NOMO-1 treated with DMSO at 0.1 percent for 48 hours (cell line): ENCODE results near the gene MRPS21.
A peak's percentile ranks its signal among the peaks of the same experiment; 100 is the strongest.

Source experiments
- DNase-seq: peaks from one replicate; lab custom pipeline; 2025; ENCODE audit not compliant: unreplicated experiment; lab: John Stamatoyannopoulos, UW

The MRPS21 gene

GRCh38 chr1:150293433-150294253 is at the start of gene MRPS21:
Gene MRPS21, plus strand, starts transcription at chr1:150293861. Its CDS starts 506 bp downstream, at chr1:150294367.
- peak; percentile 91 for DNase-seq

DNA sequence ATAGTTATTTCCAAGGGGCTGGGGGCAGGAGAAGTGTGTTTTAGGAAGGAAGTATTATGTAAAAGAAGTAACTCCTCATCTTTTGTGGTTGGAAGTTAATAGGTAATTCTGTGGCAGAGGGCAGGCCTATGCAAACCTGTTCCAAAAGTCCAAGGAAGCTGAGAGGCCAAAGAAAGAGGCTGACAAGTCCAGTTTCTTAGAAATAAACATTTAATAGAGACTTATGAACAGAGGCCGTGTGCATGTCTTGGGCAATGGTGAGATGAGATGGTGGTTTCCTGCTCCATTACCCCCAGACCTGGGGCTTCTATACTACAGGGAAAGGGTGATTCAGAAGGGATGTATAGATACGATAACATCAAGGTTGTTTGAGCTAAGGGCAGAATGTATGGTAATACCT is 43.7 kb upstream of the MRPS21 start:
- DNase-seq = no peak

GRCh38 chr1:150256198-150256553 is 37.5 kb upstream of the MRPS21 start:
- DNase-seq = no peak

DNA sequence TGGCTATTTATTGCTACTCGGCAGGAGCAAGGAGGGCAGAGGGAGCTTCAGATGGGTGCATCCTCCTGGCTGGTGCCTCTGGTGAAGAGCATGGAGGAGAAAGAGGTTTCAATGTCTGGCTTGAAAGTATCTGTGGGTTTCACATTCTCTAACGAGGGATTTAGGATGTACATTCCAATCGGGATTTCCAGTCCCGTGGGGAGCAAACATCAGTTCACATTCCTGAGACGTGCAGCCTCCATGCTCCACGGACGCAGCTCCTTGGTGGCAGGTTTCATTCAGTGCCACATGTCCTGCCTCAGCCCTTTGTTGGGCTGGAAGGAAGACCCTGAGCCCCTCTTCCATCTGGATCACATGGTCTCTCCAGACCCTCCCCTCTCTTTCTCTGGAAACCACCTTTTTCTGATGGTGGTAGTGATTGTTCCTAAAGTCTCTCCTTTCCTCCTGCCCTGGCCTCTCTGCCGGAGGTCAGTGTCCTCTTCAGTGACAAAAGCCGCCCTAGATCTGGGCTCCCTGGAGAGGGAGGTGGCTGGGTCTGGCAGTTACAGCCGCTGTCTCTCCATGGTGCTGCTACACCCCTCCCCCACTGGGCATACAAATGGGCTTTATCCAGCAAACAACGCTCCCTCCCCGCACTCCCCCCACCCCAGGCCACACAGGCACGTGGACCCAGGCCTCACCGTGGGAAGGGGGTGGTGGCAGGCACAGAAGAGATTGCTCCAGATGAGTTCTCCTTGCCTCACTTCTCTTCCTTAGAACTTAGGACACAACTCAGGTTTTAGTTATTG is 36.9 kb upstream of the MRPS21 start:
- DNase-seq = no peak

DNA sequence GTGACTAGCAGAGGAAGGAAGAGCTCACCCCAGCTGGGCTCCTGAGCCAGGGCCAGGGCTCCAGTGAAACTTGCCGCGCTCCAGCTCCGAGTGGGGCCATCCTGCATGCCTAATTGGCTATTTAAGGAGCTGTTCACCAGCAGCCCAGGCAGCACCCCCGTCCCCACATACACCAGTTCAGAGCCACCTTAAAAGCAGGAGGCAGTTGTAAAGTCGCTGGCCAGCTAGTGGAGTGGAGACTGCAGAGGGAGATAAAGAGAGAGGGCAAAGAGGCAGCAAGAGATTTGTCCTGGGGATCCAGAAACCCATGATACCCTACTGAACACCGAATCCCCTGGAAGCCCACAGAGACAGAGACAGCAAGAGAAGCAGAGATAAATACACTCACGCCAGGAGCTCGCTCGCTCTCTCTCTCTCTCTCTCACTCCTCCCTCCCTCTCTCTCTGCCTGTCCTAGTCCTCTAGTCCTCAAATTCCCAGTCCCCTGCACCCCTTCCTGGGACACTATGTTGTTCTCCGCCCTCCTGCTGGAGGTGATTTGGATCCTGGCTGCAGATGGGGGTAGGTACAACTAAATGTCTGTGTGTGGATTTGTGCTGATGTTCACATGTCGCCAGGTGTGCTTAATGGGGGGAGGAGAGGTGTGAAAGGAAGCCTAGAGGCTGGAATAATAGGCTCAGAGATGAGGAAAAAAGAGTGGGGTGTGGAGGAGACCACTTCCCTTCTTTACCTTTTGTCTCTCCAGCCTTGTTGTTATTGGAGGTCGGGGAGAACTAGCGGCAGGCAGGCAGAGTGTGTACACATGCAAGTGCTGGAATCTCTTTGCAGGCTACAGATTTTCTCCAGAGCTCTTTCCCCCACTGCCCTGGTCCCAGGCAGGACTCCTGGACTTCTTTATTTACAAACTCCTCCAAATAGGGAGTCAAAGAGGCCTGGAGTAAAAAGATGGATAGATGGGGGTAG is 35.8 kb upstream of the MRPS21 start, which contains the start of gene CA14:
Gene CA14, plus strand, starts transcription at position 151 of the 962 bp plus-strand sequence. Its CDS starts 355 bp downstream, at position 506.
- DNase-seq = no peak

GRCh38 chr1:150259217-150259616 is 34.4 kb upstream of the MRPS21 start:
- no peak for DNase-seq

DNA sequence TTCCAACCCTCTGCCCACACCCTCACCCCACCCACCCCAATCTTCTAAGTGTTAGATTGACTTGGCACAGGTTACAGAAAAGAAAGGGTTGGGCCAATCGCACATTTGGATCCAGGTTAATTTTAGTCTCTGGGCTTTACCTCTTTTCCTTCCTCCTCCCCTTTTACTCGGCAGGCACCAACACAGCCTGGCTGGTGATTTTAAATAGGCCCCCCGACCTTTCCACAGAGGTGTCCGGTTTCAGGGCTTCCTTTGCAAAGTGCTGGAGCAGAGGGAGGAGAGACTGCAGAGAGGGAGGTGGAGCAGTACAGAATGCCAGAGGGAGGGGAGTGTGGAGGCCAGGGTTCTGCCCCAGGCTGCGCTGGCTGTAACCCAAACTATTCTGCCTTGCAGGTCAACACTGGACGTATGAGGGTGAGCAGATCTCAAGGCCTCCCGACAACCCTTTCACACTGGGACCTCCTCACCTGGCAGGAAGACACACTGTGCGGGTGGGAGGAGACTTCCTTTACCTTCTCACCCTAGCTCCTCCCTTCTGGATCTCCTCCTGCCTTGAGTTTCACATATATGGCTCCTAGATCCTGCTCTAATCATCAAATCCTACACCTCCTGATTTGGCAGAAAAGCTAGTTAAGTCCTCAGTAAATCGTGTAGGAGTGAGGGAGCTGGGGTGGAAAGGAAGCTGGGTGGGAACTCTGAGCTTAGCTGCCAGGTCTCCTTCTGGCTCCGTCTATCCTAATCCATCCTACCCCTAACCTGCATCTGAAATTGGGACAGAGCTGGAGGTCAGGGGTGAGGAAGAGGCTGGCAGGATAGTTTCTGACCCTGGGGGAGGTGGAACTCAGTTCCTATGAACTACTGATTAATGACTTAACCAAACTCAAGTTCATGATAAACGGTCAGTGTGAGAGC is 33.6 kb upstream of the MRPS21 start:
- DNase-seq = no peak

- no peak for DNase-seq
These were observed 32.3 kb upstream of the MRPS21 start for GRCh38 chr1:150261367-150261766.

DNA sequence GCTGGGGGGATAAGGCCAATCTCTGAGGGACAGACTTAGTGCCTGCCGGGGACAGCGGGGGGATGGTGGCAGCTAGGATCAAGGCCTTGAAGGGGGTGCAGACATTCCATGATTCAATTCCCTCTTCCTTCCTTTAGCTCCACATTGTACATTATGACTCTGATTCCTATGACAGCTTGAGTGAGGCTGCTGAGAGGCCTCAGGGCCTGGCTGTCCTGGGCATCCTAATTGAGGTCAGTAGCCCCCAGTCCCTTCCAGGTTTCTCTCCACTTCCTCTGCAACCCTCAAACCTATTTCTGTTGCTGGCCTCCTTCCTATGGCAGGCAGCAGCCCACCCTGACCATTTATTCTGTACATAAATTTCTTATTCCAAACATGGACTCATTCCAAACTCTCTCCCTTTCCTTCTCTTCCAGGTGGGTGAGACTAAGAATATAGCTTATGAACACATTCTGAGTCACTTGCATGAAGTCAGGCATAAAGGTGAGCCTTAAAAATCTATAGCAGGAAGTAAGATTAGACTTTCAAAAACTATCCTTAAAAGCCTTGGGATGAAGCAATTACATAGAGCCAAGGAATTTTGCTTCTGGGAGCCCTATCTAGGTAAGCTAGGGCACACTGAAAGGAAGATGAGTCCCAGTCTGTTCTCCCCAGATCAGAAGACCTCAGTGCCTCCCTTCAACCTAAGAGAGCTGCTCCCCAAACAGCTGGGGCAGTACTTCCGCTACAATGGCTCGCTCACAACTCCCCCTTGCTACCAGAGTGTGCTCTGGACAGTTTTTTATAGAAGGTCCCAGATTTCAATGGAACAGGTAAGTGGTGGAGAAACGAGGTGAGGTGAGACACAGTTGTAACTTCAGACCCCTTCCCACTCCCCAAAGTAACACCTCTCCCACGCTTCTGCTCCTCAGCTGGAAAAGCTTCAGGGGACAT is 31.0 kb upstream of the MRPS21 start:
- no peak for DNase-seq

DNA sequence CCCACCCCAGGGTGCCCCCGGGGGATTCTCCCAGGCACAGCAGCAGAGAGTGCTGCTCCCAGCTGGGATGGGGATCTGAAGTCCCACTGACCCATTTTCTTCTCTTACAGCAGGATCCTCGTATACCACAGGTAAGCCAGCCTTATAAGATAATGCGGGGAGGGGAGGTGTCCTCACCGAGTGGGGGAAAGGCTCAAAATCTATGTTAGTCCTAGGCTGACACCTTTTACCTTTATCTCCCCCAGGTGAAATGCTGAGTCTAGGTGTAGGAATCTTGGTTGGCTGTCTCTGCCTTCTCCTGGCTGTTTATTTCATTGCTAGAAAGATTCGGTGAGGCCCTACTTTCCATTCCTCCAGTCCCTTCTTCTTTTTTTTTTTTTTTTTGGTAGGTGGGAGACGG is 30.1 kb upstream of the MRPS21 start:
- DNase-seq = no peak

DNA sequence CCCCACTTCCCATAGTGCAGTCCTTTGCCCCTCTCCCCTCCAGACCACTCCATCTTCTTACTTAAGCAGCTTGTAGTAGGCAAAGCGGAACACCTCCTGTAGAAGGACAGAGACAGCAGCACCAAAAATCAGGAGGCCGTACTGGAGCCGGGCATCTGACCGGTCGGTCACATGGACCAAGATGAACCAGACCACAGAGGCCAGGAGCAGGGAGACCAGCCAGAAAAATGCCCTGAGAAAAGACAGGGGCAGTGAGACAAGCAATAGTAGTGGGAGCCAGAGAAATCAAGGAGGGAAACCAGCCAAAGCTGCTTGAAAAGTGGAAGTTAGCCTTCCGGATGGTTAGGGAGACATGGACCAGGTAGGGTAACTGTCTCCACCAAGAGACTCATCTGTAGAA is 25.8 kb upstream of the MRPS21 start:
- DNase-seq = no peak

GRCh38 chr1:150268340-150268704 is 25.3 kb upstream of the MRPS21 start:
- DNase-seq = no peak

DNA sequence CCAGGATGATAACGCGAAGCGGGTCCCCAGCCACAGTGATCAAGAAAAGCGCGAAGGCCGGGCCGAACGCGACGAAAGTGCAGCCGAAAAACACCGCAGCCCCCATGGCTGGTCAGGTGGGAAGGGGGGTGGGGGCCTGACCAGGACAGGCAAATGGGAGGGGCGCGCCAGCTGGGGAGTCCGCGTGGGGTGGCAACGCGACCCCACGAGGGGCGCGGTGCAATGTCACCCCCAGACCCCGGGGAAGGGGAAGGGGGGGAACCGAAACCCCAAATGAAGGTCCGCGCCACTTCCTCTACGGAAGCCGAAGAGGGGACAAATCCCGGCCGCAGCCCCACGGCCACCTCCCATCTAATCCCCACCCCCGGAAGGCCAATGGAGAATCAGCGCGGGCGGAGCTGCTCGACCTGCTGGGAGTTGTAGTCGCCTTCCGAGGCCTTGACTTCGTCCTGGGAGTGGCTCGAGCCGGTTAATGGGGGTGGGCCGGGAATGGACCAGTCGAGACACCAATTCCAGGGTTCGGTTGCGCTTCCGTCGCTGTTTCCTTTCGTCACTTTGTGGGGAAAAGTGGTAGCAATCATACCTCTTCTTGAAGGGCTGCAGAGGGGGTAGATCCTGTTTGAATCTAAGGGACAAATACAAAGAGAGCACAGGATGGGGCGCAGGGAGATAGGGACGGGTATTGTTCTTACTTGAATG is 24.8 kb upstream of the MRPS21 start, which contains the start of gene APH1A:
Gene APH1A, minus strand, starts transcription at position 312 of the 699 bp plus-strand sequence. Its CDS starts 206 bp downstream, at position 106.
- DNase-seq = peak; percentile 97

DNA sequence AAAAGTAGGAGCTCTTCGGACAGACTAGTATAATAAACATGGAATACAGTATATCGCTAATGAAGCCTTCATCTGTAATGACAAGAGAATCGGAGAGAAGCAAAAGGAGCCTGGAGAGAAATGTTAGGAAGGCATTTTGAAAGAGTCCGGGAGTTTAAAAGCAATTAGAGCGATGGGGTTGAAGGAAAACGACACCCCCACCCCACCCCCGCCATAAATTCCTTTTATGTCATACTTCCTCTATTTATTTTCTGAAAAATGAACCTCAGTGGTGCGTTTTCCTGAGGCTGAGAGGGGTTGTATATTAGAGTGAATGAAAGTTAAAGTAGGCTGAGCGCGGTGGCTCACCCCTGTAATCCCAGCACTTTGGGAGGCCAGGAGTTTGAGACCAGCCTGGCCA is 24.2 kb upstream of the MRPS21 start:
- DNase-seq = no peak

- peak; percentile 29 for DNase-seq
These were observed 22.2 kb upstream of the MRPS21 start for GRCh38 chr1:150271291-150271959.

GRCh38 chr1:150273311-150273710 is 20.4 kb upstream of the MRPS21 start:
- peak; percentile 73 for DNase-seq

DNA sequence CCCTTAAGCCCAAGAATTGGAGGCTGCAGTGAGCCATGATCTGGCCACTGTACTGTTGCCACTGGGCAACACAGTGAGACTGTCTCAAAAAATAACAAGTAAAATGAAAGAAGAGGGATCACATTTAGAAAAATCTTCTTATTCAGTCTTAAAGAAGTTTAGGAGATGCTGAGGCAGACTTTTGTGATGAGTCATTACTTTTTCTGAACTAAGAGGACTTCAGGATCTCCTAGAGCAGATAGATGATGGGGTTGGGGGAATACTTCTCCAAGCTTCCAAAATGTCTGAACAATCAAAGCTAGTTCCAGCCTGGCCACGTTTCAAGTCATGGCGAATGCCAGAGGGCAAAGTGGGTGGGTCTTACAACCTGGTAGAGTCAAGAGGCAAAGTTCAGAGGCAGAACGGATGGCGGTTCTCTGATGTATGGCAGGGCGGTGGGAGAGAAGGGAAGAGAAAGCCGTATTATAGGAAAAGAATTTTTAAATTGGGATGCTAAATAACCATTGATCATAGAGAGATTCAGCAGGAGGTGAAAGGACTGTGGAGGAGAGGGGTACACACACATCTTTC is 13.4 kb upstream of the MRPS21 start:
- DNase-seq = no peak
